ENCODE data around the gene OSBPL5.

Gene OSBPL5

GRCh38 chr11:3165152-3165705 lies at the start of gene OSBPL5:
Gene OSBPL5, minus strand, starts transcription at chr11:3165310. Its CDS starts 36,162 bp downstream, at chr11:3129148.
- peak; percentile 77 for DNase-seq

GRCh38 chr11:3214420-3214699 lies 49.2 kb upstream of the OSBPL5 start:
- DNase-seq = no peak

- DNase-seq = no peak
These were observed 48.7 kb upstream of the OSBPL5 start for GRCh38 chr11:3213659-3214419.

GRCh38 chr11:3208272-3208671 lies 43.2 kb upstream of the OSBPL5 start:
- DNase-seq = no peak

GRCh38 chr11:3207526-3208189 lies 42.5 kb upstream of the OSBPL5 start:
- no peak for DNase-seq

GRCh38 chr11:3206922-3207204 lies 41.8 kb upstream of the OSBPL5 start:
- no peak for DNase-seq

GRCh38 chr11:3206156-3206921 lies 41.2 kb upstream of the OSBPL5 start:
- no peak for DNase-seq

- DNase-seq = peak; percentile 14
These were observed 40.4 kb upstream of the OSBPL5 start for GRCh38 chr11:3205261-3206155.

- no peak for DNase-seq
These were observed 39.3 kb upstream of the OSBPL5 start for GRCh38 chr11:3204141-3205015.

- no peak for DNase-seq
These were observed 38.3 kb upstream of the OSBPL5 start for GRCh38 chr11:3203221-3204043.

- no peak for DNase-seq
These were observed 37.6 kb upstream of the OSBPL5 start for GRCh38 chr11:3202759-3203158.

GRCh38 chr11:3202305-3202704 lies 37.2 kb upstream of the OSBPL5 start:
- DNase-seq = no peak

- no peak for DNase-seq
These were observed 36.6 kb upstream of the OSBPL5 start for GRCh38 chr11:3201677-3202181.

- DNase-seq = no peak
These were observed 36.0 kb upstream of the OSBPL5 start for GRCh38 chr11:3201112-3201581.

- no peak for DNase-seq
These were observed 35.4 kb upstream of the OSBPL5 start for GRCh38 chr11:3200388-3201111.

- no peak for DNase-seq
These were observed 34.6 kb upstream of the OSBPL5 start for GRCh38 chr11:3199537-3200295.

- no peak for DNase-seq
These were observed 33.7 kb upstream of the OSBPL5 start for GRCh38 chr11:3198815-3199214.

- no peak for DNase-seq
These were observed 32.9 kb upstream of the OSBPL5 start for GRCh38 chr11:3197878-3198528.
